ENCODE data around the gene RNF224. TPM values are rescaled to one million over a fixed set of nuclear protein-coding genes. Genes with fewer than 3 reads are reported as not detected.

The RNF224 gene
- total and polyA plus RNA-seq, 10 of the 15 experiments (the other 5 are each of a cell fraction or from before 2014, with no cell fraction given), result not detected

GRCh38 chr9:137212520-137212919 lies 14.8 kb upstream of the RNF224 start (continued):
- no peak for TF ChIP-seq BCLAF1 (IDR thresholded peaks at IDR 0.05)
- no peak for TF ChIP-seq POLR2AphosphoS2 (IDR thresholded peaks at IDR 0.05; ENCODE audit: low read depth, low read length)

- 94% methylated on average over 46 of the region's 49 CpGs for WGBS (ENCODE audit: insufficient coverage, insufficient replicate concordance, low lambda C conversion rate, missing lambda C conversion rate)
- no peak overlapping the region for H2AFZ ChIP-seq (ENCODE audit: control insufficient read depth, low read depth, low read length)
- no TSS peak for BruUV-seq (replicated peaks)
- no peak overlapping the region for H3K4me3 ChIP-seq
- peaks cover 0 to 4% of the 10 kb centered on the region in 2 experiments; a peak in 3 of 4 replicates for H3K36me3 ChIP-seq (ENCODE audit: control insufficient read depth in 2 of 2, insufficient read depth in 2 of 2, low read length in 1 of 2)
- H3K27ac ChIP-seq (ENCODE audit: control insufficient read depth, insufficient read depth), result no peak overlapping the region
- H3K9ac ChIP-seq (ENCODE audit: control insufficient read depth, insufficient read depth, low read length), result no peak overlapping the region
- H3K4me2 ChIP-seq (ENCODE audit: control insufficient read depth, insufficient read depth), result no peak overlapping the region
- in situ Hi-C loops (cut with MboI), result no loop called here
- FAIRE-seq, result no peak
- intact Hi-C loops (cut with micrococcal nuclease; ENCODE audit: unreplicated experiment), result no loop called here
- ATAC-seq, result no peak
- POLR2A ChIA-PET, result interaction anchor here (0.5 kb wide), 1 partner anchor 81 kb away, joined by 3 read pairs; no protein-coding TSS in a partner anchor
- CTCF ChIA-PET, result interaction anchor here (0.6 to 1.1 kb wide), 2 partner anchors 12 to 13 kb away, joined by 3 read pairs; partner anchors contain the start of gene RNF224
- DNase-seq (ENCODE audit: low read depth, low spot score), result no peak
- H3K27me3 ChIP-seq (replicated peaks in 1 of 2; ENCODE audit: control insufficient read depth in 2 of 2, insufficient read depth in 2 of 2, low read length in 1 of 2), result no peaks in the 10 kb centered on the region
- H3K9me3 ChIP-seq (replicated peaks; ENCODE audit: control insufficient read depth, insufficient read depth, low read length), result no peaks in the 10 kb centered on the region
- H4K20me1 ChIP-seq (ENCODE audit: control insufficient read depth, insufficient read depth), result no peaks in the 10 kb centered on the region
- SMC1A ChIA-PET (ENCODE audit: uncharacterized antibody, unreplicated experiment), result no interaction called here
- H3K4me1 ChIP-seq (ENCODE audit: control insufficient read depth, insufficient read depth, low read length), result no peaks in the 10 kb centered on the region
- TF ChIP-seq CTCF (IDR thresholded peaks at IDR 0.05 in 2 of 3, conservative IDR thresholded peaks at IDR 0.05 in 1 of 3; ENCODE audit: control insufficient read depth in 2 of 3, extremely low read depth in 1 of 3, insufficient read depth in 1 of 3, low read depth in 3 of 3, low read length in 3 of 3) (peak in 1 of 3 experiments; percentile 3; a peak in 1 of 6 replicates), NFYA (IDR thresholded peaks at IDR 0.05; ENCODE audit: borderline replicate concordance, low read depth, low read length) (no peak), POLR2A (IDR thresholded peaks at IDR 0.05; ENCODE audit: low read depth, low read length) (peak; percentile 28; the same call in 1 of the 2 replicates)
- RAD21 ChIA-PET (ENCODE audit: unreplicated experiment), result interaction anchor here (0.6 kb wide), 1 partner anchor 22 kb away, joined by 3 read pairs; no protein-coding TSS in a partner anchor
- H3K79me2 ChIP-seq (ENCODE audit: control insufficient read depth, insufficient read depth, low read length), result no peaks in the 10 kb centered on the region
Observed at GRCh38 chr9:137213160-137214060, 13.9 kb upstream of the RNF224 start.

Measured in GM12878 (cell line).